ENCODE measurements around the gene ZNF506. TPM values are rescaled to one million over a fixed set of nuclear protein-coding genes. Genes with fewer than 3 reads are reported as not detected.
"Not testable (repeated sequence)": the region's sequence is repeated elsewhere in the genome, so short reads cannot be mapped to it uniquely, and the experiment has no call there.

Gene ZNF506
- 10 to 100 TPM; 20.0 to 30.0 TPM for total RNA-seq

- intact Hi-C loops (cut with DNase I) = no loop called here
- peak; percentile 99 to 100 (median 100) for DNase-seq
- H3K4me1 ChIP-seq = peaks cover 21% of the 10 kb centered on the region
- H3K27me3 ChIP-seq = no peaks in the 10 kb centered on the region
- no peaks in the 10 kb centered on the region for H3K9me3 ChIP-seq
- TF ChIP-seq POLR2A (IDR thresholded peaks at IDR 0.05) (peak; percentile 86 to 98 (median 97)), CTCF (IDR thresholded peaks at IDR 0.05) (no peak)
- peak; percentile 98 for ATAC-seq
- H3K36me3 ChIP-seq (replicated peaks in 1 of 2; ENCODE audit: insufficient read depth in 1 of 2, low read depth in 2 of 2) = no peaks in the 10 kb centered on the region
- H3K27ac ChIP-seq = peak within 1 kb of the TSS; percentile 73 to 96 (median 92)
- WGBS, 2 donors = 0 to 1% methylated on average over 12 to 28 of the region's 28 CpGs
- H3K4me3 ChIP-seq = peak within 1 kb of the TSS; percentile 28 to 65
Measured at GRCh38 chr19:19821366-19821951, at the start of gene ZNF506. TSS of gene ZNF506 (minus strand) at chr19:19821750. CDS start at chr19:19821603, 147 bp downstream.

- H3K4me3 ChIP-seq; H3K27ac ChIP-seq; DNase-seq; H3K27me3 ChIP-seq; intact Hi-C loops (cut with DNase I); H3K9me3 ChIP-seq; ATAC-seq; H3K36me3 ChIP-seq (replicated peaks in 1 of 2; ENCODE audit: insufficient read depth in 1 of 2, low read depth in 2 of 2): not testable (repeated sequence)
- H3K4me1 ChIP-seq = peaks cover 16% of the 10 kb centered on the region
- 85 to 93% methylated on average over 5 of the region's 5 CpGs for WGBS, 2 donors
Measured at GRCh38 chr19:19870086-19870485, 48.5 kb upstream of the ZNF506 start.

- no peaks in the 10 kb centered on the region for H3K9me3 ChIP-seq
- no peaks in the 10 kb centered on the region for H3K36me3 ChIP-seq (replicated peaks in 1 of 2; ENCODE audit: insufficient read depth in 1 of 2, low read depth in 2 of 2)
- H3K4me3 ChIP-seq = peak overlapping the region; percentile 45 to 78
- intact Hi-C loops (cut with DNase I) = no loop called here
- TF ChIP-seq CTCF (IDR thresholded peaks at IDR 0.05) = no peak
- TF ChIP-seq POLR2A (IDR thresholded peaks at IDR 0.05) = no peak
- H3K27ac ChIP-seq = peak overlapping the region; percentile 67 to 97 (median 92)
- peaks cover 18% of the 10 kb centered on the region for H3K4me1 ChIP-seq
- peak in 3 of 4 donors; percentile 11 to 19 (median 17) for DNase-seq
- H3K27me3 ChIP-seq = no peaks in the 10 kb centered on the region
- ATAC-seq = no peak
- WGBS, 2 donors = 2 to 4% methylated on average over 22 to 23 of the region's 23 CpGs
Measured at GRCh38 chr19:19866611-19867248, 45.2 kb upstream of the ZNF506 start.

GRCh38 chr19:19865750-19866610 is 44.4 kb upstream of the ZNF506 start, which contains the start of gene ZNF253:
TSS of gene ZNF253 (plus strand) at chr19:19865882. CDS start at chr19:19865997, 115 bp downstream.
- Histone ChIP-seq H3K4me1 (peaks cover 18% of the 10 kb centered on the region), H3K27ac (peak within 1 kb of the TSS; percentile 87 to 97 (median 96)), H3K36me3 (replicated peaks in 1 of 2; ENCODE audit: insufficient read depth in 1 of 2, low read depth in 2 of 2) (no peaks in the 10 kb centered on the region), H3K9me3 (no peaks in the 10 kb centered on the region), H3K27me3 (no peaks in the 10 kb centered on the region), H3K4me3 (peak within 1 kb of the TSS; percentile 45 to 78)
- TF ChIP-seq CTCF (IDR thresholded peaks at IDR 0.05) (no peak), POLR2A (IDR thresholded peaks at IDR 0.05) (peak; percentile 91 to 99 (median 98))
- 0% methylated on average over 30 to 43 of the region's 43 CpGs for WGBS, 2 donors
- DNase-seq (peak; percentile 96 to 99 (median 97)), ATAC-seq (peak; percentile 99)
- intact Hi-C loops (cut with DNase I) = no loop called here
